OCI-LY7 (cell line): Measurements from ENCODE around the gene TMEM181.

ENCODE experiments used
- CTCF ChIP-seq: fragments of 200-600 bp; sonication (generic); conservative IDR thresholded peaks from 2 replicates; pipeline ENCODE4 v1.5.1; 2014; ENCODE audit warnings: mild to moderate bottlenecking, antibody characterized with exemption, low read length, moderate library complexity, mixed read lengths
- EZH2phosphoT487 ChIP-seq: fragments of 200-600 bp; sonication (generic); IDR thresholded peaks from 2 replicates; pipeline ENCODE4 v1.6.1; 2018; ENCODE audit warnings: low read depth, borderline replicate concordance, mild to moderate bottlenecking, mixed run types, antibody characterized with exemption, low read length, moderate library complexity, mixed read lengths

GRCh38 chr6:158660333-158660754, 100.5 kb downstream of the TMEM181 start:
- TF ChIP-seq CTCF (peak; percentile 83), EZH2phosphoT487 (no peak)
